Thoracic aorta (tissue), 2 donors: ENCODE data around the gene SPN. TPM values are rescaled to one million over a fixed set of nuclear protein-coding genes. Genes with fewer than 3 reads are reported as not detected.
A peak's percentile ranks its signal among the peaks of the same experiment; 100 is the strongest.
"Not testable (repeated sequence)": the region's sequence is repeated elsewhere in the genome, so short reads cannot be mapped to it uniquely, and the experiment has no call there.

ENCODE experiments used
- ATAC-seq: fragments of 150-250 bp; one replicate; pipeline ENCODE4 v1.8.0; 2017; ENCODE audit warnings: low read depth; ENCODE audit not compliant: insufficient number of reproducible peaks, low FRiP score
- DNase-seq: peaks from one replicate; pipeline ENCODE4 v3.0.0-alpha.2; 2020; ENCODE audit warnings: low spot score
- H3K27ac ChIP-seq, 2 donors: fragments of 200-600 bp; sonication (generic); 1 replicate in 1 of 2; 2 replicates in 1 of 2; pipeline ENCODE4 v1.5.1; 2016; ENCODE audit warnings: mild to moderate bottlenecking in 2 of 2, moderate library complexity in 2 of 2
- H3K27me3 ChIP-seq: fragments of 200-600 bp; sonication (generic); replicated peaks from 2 replicates; pipeline ENCODE4 v1.6.0; 2016; ENCODE audit warnings: mild to moderate bottlenecking; ENCODE audit not compliant: insufficient read depth
- H3K36me3 ChIP-seq: fragments of 200-600 bp; sonication (generic); one replicate; pipeline ENCODE4 v1.5.1; 2016
- H3K4me1 ChIP-seq, 2 donors: fragments of 200-600 bp; sonication (generic); 1 replicate in 1 of 2; 2 replicates in 1 of 2; pipeline versions ENCODE4 v1.5.1 to v1.6.0; 2016; ENCODE audit warnings: low read depth in 2 of 2, mild to moderate bottlenecking in 1 of 2; ENCODE audit not compliant: control insufficient read depth in 1 of 2
- H3K4me3 ChIP-seq: fragments of 200-600 bp; sonication (generic); 2 replicates; pipeline ENCODE4 v1.5.1; 2016; ENCODE audit warnings: mild to moderate bottlenecking
- H3K9me3 ChIP-seq: fragments of 200-600 bp; sonication (generic); 2 replicates; pipeline ENCODE4 v1.5.1; 2016
- CTCF ChIP-seq: fragments of 200-600 bp; sonication (generic); IDR thresholded peaks from one replicate; pipeline ENCODE4 v1.5.1; 2019; ENCODE audit warnings: antibody characterized with exemption
- total RNA-seq, 2 donors: library from RNA; depleted of rRNA; stranded (reverse); fragments of >200 nt; gene quantifications; one replicate each; pipeline versions ENCODE4 v1.1.0 to v1.2.3, GENCODE V29; 2016

Gene SPN
- total RNA-seq, 2 donors from 2014 or later: 1.1 to 10.2 TPM

- H3K9me3 ChIP-seq, H3K27me3 ChIP-seq, DNase-seq, H3K36me3 ChIP-seq, ATAC-seq, H3K27ac ChIP-seq, H3K4me3 ChIP-seq: not testable (repeated sequence)
- peaks cover 3 to 14% of the 10 kb centered on the region in 2 donors for H3K4me1 ChIP-seq
Observed at GRCh38 chr16:29628707-29629106, 34.3 kb upstream of the SPN start.

DNA sequence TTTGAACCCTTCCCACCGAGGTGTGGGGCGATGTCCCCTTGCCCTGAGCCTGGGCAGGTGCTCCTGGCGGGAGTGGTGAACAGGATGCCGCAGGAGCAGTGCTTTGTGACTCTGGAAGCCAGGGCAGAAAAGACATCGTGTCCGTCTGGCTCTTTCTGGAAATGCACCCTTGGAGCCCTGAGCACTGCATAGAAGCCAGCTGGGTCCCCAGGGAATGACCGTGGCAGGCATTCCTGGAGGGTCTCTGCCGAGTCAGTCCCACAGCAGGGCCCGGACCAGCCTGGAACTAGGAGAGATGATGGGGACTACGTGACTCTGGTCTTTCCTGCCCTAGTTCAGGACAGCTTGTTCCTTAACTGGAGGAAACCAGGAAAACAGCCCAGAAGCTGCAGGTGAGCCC lies 33.7 kb upstream of the SPN start:
- not testable (repeated sequence) for H3K27me3 ChIP-seq, H3K9me3 ChIP-seq, DNase-seq, ATAC-seq, H3K4me3 ChIP-seq, H3K36me3 ChIP-seq
- peaks cover 3 to 14% of the 10 kb centered on the region in 2 donors for H3K4me1 ChIP-seq
- peak overlapping the region; percentile 40 to 63 for H3K27ac ChIP-seq

DNA sequence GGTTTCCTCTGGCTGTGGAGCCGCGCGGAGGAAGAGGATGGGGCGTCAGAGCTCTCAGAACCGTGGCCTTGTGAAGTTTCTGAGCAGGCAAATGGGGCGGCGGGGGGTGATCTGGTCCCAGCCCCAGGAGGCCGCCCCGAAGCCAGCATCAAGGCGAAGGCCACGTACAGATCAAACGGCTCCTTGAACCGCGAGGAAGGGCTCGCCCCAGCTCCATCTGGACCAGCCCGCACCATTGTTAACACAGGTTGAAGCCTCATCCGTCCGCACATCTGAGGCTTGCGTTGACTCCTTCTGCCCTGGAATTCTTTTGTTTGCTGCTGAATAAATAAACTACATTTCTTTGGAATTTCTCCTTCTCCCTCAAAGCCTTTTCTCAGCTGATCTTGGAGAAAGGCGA lies 31.4 kb upstream of the SPN start:
- not testable (repeated sequence) for H3K9me3 ChIP-seq, H3K36me3 ChIP-seq, H3K4me3 ChIP-seq, DNase-seq, H3K27me3 ChIP-seq, ATAC-seq, H3K27ac ChIP-seq
- peaks cover 0 to 11% of the 10 kb centered on the region in 2 donors for H3K4me1 ChIP-seq

- H3K9me3 ChIP-seq, H3K27ac ChIP-seq, H3K4me3 ChIP-seq, H3K36me3 ChIP-seq, H3K27me3 ChIP-seq, H3K4me1 ChIP-seq, DNase-seq, ATAC-seq: not testable (repeated sequence)
Observed at GRCh38 chr16:29635902-29636301, 27.1 kb upstream of the SPN start.

DNA sequence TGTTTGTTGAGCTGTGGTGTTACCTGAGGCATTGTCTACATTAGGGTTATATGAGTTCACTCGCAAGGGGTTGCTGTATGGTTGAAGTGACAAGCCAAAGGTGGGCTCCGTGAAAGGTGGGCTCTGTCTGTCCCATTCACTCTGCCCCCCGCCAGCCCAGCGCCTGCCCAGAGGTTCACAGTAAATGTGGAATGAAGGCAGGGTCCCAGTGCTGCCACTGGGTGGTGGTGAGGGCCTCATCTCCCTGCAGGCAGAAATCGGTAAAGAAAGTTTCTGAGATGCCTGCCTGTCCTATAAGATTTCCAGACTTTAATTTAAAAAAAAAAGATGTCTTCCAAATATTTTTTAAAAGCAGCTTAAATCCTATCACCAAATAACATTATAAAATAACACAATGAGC lies 26.7 kb upstream of the SPN start:
- DNase-seq, ATAC-seq, H3K27ac ChIP-seq, H3K27me3 ChIP-seq, H3K4me3 ChIP-seq, H3K36me3 ChIP-seq, H3K4me1 ChIP-seq, H3K9me3 ChIP-seq: not testable (repeated sequence)

DNA sequence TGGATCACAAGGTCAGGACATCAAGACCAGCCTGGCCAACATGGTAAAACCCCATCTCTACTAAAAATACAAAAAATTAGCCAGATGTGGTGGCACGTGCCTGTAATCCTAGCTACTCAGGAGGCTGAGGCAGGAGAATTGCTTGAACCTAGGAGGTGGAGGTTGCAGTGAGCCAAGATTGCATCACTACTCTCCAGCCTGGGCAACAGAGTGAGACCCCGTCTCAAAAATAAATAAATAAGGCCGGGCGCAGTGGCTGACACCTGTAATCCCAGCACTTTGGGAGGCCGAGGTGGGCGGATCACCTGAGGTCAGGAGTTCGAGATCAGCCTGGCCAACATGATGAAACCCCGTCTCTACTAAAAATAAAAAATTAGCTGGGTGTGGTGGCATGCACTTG lies 24.3 kb upstream of the SPN start:
- H3K9me3 ChIP-seq, ATAC-seq, DNase-seq, H3K27ac ChIP-seq, H3K4me3 ChIP-seq, H3K4me1 ChIP-seq, H3K27me3 ChIP-seq, H3K36me3 ChIP-seq: not testable (repeated sequence)

DNA sequence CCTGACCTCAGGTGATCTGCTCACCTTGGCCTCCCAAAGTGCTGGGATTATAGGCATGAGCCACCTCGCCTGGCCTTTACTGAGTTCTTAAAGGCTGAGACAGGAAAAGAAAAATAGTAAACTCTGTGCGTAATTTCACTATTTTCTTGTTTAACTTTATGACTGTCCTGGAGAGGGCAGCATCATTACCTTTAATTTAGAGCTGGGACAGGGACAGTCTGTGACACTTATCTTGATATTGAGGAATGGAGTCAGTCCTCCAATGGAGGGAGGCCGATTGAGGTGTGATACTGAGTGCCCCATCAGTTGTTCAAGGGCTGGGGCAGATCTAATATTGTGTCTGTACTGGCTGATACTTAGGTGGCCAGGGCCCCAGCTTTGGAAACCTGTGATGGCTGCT lies 21.5 kb upstream of the SPN start:
- DNase-seq (no peak), ATAC-seq (no peak)
- Histone ChIP-seq H3K27ac (no peak overlapping the region), H3K4me1 (no peaks in the 10 kb centered on the region), H3K9me3 (no peaks in the 10 kb centered on the region), H3K4me3 (no peak overlapping the region), H3K27me3 (no peaks in the 10 kb centered on the region), H3K36me3 (no peaks in the 10 kb centered on the region)
- no peak for TF ChIP-seq CTCF

- no peak overlapping the region for H3K4me3 ChIP-seq
- H3K9me3 ChIP-seq: no peaks in the 10 kb centered on the region
- H3K4me1 ChIP-seq: no peaks in the 10 kb centered on the region
- DNase-seq (no peak), ATAC-seq (no peak)
- H3K27me3 ChIP-seq: no peaks in the 10 kb centered on the region
- H3K36me3 ChIP-seq: no peaks in the 10 kb centered on the region
- no peak overlapping the region for H3K27ac ChIP-seq
- no peak for TF ChIP-seq CTCF
Observed at GRCh38 chr16:29643596-29643995, 19.5 kb upstream of the SPN start.
